Cerebellar nuclear complex (tissue), 1 donor: ENCODE data around the gene DEPP1.
A peak's percentile ranks its signal among the peaks of the same experiment; 100 is the strongest.

Source experiments
- DNase-seq, 2 experiments: peaks; one replicate each; lab custom pipeline; 2025; lab: John Stamatoyannopoulos, UW

The DEPP1 gene

DNA sequence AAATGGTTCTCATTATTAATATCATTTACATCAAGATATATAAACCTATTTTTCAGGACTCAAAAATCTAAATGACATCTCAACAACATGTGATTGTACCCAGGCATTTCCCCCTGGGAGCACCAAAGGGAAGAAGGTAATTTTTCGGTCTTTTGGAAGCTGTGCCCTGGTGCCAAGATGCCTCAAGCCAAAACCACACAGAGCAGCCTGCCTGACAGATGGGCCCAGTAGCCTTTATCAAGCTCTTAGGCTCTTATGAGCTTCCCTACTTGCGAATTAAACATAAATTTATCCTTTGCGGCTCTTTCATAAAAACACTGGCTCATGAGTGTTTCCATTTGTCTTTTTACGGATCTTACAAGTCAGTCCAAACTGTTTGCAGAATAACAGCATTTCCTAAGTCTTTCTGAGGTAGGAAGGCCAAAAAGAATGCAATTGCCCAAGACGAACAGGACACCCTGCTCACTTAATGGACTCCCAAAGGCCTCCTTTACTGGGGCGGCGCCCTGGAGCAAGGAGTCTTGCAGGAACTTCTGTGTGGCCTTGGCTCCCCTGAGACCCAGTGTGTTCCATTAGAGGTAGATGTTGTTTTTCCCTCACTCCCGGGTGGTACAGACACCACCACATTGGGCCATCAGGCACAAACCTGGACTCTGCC, 23.1 kb downstream of the DEPP1 start:
- DNase-seq = peak; percentile 65 to 72

DNA sequence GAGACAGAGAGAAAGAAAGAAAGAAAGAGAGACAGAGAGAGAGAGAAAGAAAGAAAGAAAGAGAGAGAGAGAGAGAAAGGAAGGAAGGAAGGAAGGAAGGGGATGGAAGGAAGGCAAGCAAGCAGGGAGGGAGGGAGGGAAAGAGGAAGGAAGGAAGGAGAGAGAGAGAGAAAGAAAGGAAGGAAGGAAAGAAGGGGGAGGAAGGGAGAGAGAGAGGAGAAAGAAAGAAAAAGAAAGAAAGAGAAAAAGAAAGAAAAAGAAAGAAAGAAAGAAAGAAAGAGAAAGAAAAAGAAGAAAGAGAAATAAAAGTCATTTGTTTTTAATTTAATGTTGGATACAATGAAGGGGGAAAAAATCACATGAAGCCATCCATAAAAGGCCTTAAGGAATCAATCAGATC, 23.6 kb downstream of the DEPP1 start:
- DNase-seq = no peak

DNA sequence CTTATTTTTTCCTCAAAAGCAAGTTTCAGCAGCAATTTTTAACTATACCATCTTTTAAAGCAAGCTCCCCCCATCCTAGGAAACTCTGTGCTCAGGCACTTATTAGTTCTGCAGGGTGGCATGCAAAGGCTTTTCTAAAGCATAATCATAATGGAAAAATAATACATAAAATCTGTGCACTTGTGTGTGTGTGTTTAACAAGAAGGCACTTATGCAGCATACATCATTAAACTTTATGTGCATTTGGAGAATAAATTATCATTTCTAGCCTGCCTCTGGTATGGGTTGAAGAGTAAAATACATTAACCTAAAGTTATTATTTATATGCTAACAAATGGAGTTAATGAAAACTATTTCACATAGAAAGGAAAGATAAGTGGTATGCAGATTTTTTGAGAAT, 24.6 kb downstream of the DEPP1 start:
- DNase-seq = no peak

DNA sequence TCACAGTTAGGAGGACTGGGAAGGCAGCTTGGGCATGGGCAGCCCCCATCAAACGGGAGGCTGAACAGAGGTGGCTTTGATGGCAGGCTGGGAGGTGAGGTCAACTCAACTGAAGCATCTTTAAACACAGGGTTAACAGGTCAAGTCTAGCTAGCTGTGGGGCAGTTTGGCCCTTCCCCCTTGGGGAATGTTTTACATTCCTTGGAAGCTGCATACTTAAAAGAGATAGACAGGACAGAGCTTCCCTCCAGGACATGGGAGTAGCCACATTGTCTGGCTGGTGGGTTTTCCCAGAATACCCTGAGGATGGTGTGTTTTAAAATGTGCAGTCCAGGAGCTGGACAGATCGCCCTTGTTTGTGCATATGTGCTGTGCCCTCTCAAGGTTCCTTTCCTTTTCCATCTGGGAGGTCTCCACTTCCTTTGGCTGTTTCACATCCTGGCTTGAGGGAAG, 25.8 kb downstream of the DEPP1 start:
- DNase-seq = no peak

DNA sequence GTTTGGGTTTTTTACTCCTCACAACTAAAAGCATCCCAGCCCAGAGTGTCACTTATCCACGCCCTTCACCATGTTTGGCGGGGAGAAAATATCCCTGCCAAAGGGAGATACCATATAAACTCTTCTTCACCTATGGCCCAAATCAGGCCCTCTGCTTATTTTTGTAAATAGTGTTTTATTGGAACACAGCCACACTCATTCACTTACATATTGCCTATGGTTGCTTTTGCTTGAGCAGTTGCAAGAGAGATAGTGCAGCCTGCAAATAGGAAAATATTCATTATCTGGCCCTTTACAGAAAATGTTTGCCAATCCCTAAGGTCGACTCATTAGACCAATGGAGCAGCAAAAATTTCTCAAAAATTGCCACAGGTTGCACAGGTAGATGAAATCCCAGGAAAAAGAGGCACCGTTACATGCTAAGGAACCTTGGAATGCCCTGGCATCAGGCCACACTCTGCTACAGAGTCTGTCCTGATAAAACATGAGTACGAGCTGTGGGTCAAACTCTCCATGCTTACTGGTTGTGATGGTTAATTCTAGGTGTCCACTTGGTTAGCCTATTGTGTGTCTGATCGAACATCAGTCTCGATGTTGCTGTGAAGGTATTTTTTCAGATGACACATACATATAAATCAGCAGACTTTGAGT, 26.9 kb downstream of the DEPP1 start:
- DNase-seq = no peak

DNA sequence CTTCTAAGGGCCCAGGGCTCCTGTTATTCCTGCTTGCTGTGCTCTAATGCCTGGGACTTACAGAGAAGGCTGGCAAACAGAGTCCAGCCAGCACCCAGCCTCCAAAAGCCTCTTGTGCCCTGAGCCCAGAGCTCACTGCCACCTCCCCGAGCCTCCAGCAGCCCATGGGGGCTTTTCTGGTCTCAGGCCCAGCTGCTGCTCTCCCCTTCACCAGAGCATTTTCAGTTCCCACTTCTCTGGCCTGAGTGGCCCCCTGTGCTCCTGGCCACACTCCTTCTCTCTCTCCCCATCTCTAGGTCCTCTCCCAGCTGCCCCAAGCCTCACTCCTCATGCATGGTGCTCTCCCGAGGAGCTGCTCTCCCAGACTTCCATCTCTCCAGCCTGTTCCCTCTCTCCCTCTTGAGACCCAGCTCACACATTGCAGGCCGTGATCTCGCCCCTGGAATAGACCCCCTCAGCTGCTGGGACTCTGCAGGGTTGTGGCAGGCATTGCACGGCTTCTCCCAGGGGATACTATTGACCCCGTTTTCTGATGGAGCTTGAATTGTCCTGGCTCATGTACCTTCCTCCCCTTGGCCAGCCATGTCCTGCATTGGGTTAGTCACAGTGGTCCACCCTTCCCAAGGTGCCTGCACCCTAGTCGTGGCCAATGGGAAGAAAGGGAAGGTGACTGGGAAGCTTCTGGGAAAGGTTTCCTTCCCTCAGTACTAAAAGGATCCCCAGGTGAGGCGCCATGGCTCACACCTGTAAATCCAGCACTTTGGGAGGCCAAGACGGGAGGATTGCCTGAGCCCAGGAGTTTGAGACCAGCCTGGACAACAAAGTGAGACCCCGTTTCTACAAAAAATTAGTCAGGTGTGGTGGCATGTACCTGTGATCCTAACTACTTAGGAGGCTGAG, 28.0 kb downstream of the DEPP1 start:
- DNase-seq = no peak

DNA sequence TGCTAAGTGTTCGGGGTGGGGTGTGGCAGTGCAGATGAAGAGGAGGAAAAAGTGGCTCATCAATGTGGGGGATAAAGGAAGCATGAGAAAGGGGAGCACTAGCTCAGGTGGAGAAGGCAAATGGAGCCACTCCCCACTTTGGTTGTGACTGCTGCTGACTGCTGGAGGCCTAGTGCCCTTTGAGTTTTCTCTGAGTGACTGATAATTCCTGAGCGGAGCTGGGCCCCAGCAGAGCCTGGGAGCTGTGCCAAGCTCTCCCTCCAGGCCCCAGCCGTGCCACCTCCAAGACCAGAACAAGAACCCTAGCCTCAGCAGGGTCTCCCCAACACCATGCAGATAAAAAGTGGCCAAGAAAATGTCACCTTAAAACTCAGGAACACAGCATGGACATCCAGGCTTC, 28.7 kb downstream of the DEPP1 start:
- DNase-seq = no peak

DNA sequence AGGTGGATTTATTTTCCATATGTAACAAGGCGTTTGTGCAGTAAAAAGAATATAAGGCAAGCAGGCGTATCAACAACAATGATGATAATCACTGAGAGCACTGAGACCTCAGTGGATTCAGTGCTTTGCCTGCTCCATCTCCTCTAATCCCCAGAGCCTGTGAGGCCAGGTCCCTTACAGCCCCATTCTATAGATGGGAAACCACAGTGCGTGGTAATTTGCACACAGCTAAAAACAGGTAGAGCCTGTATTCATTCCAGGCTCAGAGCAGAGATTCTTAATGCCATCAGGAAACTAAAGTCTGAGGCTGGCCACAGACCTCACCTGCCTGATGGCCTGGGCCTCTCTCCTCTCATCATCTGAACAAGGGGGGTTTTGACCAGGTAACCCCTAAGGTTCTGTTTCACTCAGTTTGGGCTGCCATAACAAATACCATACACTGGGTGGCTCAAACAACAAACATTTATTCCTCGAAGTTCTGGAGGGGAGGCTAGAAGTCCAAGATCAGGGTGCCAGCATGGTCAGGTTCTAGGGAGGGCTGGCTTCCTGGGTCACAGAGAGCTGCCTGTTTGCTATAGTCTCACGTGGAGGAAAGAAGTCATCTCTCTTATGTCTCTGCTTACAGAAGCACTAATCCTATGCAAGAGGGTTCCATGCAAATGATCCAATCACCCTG, 29.3 kb downstream of the DEPP1 start:
- DNase-seq = no peak

DNA sequence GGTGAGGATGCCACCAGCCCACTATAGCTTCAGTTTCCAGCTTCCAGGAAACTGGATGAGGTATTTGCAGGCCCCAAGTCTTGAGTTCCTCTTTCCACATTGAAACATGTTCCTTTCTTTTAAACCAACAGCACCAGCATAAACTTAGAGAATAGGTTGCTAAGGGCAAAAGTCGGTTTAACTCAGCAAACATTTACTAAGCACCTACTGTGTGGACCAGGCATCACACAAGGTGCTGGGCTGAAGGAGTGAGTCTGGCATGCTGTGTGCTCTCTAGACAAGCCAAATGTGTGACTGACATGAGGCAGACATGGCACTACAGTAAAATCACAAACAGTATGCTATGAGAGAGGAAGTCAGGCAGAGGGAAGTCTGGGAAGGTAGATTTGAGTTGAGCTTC, 30.0 kb downstream of the DEPP1 start:
- DNase-seq = no peak

DNA sequence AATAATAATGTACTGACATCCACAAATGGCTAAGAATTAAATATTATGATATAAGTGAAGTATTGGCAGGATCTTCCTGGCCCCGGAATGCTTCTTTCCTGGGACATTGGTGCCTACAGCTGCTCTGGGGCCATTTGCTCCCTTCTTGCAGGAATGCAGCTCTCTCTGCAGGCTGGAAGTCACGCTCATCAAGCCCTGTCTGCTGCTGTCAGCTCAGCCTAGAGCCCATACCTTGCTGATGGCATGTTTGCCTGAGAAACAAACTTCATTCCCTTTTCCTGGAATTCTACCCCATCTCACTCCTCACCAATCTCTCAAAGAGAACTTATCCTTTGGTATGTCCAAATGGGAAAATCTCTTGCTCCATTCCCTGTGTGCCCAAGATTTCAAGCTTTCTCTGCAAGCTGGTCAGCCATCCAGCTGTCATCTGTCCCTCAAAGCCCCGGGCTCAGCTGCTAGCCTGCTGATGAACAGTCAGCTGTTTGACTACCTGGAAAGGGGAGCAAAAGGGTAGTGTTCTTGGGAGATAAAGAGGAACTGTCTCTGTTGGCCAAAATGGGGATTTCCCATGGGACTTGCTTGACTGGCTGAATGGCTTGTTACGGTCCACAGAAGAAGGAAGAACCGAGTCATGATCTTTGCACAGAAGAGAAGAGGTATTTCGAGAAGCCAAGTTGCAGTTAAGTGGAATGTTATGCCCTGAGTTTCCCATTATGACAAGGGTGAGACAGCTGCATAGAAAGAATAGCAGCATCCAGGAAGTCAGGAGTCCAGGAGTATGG, 31.0 kb downstream of the DEPP1 start:
- no peak for DNase-seq

DNA sequence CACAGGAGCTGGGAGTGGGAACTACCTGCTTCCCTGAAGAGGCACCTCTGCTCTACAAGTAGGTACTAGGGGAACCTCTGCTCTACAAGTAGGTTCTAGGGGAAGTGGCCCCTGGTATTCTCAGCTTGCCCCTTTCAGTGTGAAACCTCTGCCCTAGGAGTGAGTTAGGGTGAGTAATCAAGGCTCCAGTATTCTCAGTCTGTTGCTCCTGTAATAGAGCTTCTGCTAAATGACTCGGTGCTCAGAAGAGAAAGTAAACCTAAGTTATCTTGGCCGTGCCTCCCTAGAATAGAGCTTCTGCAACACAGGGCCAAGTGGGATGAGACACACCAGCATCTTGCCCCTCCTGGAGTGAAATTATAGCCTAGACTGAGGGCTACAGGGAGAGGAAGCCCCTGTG, 32.4 kb downstream of the DEPP1 start:
- DNase-seq = no peak

DNA sequence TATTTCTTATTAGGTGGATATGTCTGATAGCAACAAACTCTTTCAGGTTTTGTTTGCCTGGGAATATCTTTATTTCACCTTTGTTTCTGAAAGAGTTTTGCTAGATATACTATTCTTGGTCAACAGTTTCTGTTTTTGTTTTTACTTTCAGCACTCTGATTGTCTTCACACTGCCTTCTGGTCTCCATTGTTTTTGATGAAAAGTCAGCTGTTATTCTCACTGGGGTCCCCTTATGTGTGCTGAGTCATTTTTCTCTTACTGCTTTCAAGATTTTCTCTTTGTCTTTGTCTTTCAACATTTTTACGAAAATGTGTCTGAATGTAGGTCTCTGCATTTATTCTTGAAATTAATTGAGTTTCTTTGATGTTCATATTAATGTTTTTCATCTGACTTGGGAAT, 34.3 kb downstream of the DEPP1 start:
- no peak for DNase-seq

DNA sequence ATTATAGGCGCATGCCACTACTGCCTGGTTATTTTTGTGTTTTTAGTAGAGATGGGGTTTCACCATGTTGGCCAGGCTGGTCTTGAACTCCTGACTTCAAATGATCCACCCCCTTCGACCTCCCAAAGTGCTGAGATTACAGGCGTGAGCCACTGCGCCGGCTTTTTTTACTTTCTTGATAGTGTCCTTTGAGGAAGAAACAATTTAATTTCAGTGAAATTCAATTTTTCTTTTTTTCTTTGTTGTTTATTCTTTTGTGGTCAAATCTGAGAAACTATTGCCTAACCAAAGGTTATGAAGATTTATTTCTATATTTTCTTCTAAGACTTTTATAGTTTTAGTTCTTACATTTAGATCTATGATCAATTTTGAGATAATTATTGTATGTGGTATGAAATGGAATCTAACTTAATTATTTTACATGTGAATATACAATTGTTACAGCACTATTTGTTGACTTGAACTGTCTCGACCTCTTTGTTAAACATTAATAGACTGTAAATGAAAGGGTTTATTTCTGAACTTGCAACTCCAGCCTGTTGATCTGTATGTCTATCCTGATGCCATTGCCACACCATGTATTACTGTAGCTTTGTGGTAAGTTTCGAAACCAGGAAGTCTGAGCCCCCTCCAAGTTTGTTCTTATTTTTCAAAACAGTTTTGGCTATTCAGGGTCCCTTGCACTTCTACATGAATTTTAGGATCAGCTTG, 38.8 kb downstream of the DEPP1 start:
- DNase-seq = no peak

DNA sequence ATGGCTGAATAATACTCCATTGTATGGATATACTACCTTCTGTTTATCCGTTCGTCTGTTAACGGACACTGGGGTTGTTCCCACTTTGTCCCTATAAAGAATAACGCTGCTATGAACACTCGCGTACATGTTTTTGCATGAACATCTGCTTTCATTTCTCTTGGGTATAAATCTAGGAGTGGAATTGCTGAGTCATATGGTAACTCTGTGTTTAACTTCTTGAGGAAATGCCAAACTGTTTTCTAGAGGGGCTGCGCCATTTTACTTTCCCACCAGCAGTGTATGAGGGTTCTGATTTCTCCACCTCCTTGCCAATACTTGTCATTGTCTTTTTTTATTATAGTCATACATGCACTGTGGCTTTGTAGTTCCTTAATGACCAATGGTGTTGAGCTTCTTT, 39.7 kb downstream of the DEPP1 start:
- DNase-seq = no peak

DNA sequence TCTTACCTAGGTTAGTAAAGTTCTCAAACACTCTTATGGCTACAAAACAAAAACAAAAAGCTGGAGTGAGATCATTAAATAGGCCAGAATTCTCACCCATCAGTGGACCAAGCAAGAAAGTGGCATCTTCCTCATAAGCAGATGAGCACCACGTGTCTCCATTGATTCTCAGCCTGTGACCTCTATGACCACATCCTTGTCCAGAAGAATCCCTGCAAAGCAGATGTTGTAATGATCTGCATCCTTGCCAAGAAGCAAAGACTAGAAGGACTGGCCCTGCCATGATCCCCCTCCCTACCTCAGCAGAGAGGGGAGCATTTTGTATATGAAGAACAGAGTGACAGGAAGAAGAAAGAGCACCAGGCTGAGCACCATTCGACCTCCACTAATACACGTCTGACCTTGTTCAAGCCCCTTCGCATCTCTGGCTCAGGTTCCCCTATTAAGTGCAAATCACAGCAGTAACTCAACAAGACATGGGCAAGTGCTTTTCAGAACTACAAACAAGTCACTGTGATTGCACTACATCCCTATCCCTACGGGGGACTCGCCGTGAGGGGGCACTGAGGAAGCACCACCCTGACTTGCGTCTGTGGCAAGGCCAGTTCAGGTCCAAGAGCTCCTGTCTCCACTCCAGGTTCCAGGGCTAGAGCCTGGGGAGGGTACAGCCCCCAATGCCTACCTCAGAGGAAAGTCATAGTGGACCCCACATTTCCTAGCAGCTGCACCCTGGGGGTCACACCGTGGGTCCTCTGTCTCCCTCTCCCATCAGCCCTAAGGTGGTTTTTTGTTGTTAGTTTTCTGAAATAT, 41.2 kb downstream of the DEPP1 start:
- no peak for DNase-seq

DNA sequence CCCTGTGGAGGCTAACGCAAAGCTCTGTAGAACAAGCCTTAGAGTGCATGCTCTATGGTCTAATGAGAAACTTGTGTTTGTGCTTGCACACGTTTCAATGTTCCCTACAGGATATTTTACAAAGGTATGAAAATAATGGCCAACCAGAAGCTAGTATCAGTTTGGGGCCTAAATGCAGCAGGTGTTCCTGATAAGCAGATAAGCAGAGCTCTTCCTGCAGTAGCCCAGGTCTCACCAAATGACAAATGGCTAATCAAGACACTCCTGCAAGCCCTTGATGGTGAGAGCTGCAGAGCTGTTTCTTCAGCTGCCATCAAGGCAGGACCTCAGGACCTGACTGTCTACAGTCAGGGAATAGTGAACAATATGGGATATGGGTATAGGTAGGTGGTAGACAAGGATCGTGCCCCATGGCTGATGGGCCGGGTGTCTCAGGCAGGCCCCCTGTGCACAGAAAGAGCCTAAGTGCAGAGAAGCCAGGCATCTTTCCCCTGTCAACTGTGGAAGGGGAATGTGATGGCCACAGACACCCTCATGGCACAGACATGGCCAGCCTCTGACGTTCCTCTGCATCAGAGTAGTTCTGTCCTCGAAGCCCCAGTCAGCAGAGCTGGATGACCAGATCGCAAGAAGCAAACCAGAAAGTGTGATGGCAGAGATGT, 42.2 kb downstream of the DEPP1 start:
- DNase-seq = no peak

DNA sequence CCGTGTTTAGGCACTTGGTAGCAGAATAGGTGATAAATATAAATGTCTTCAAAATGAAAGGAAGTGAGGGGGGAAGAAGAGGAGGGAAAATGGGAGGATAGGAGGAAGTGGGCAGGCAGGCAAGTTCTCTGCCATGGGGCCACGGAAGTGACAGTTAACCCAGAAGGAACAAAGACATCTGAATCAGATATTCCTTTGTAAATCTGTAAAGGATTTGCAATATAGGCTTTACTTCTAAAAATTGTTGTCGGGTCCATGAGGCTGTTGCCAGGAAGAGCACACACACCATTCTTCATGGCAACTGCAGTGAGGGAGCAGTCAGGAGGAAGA, 42.7 kb downstream of the DEPP1 start:
- no peak for DNase-seq

DNA sequence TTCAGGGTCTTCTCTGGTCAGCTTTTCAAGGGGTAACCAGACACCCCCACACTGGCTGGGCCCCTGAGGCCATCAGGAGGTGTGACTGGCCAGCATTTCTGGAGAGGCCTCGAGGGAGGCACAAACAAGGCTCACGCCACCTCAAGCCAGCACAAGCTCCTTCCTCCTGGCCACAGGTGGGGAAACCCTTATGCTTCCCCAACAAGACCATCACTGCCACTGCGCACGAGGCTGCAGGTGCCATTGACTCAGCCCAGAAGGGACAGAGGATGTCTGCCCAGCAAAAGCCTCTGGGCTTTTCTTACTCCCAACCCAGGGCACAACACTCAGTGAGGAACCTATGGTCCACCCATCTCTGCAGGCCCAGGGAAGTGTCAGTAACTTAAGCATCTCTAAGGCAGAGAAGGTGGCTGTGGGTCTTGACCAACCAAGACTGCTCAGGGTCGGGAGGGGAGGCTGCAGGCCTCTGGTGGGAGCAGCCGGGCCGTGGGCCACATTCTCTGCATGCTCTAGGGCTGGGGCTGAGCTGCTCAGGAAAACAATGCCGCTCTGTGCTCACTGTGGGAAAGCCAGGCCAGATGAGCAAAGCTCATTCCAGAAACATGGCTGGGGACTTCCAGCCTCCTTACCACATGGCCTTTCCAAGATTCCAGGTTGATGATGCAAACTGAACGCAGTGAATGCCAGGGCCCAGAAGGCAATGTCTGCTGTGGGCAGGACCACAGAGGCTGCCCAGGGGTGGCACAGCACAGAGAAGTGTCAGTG, 43.2 kb downstream of the DEPP1 start:
- no peak for DNase-seq
